PC-9 (cell line): ENCODE measurements around the gene PAPSS1. TPM values are rescaled to one million over a fixed set of nuclear protein-coding genes. Genes with fewer than 3 reads are reported as not detected.

Experiments
- BruUV-seq: library from RNA; stranded (reverse); fragments of 400-500 nt; replicated peaks from 2 replicates; lab custom pipeline; 2021; lab: Mats Ljungman, UMichigan
- CTCF ChIA-PET: fragments of 300-600 bp; sonication (Branson Sonifier 250); formaldehyde crosslinking; loops from one replicate; lab custom pipeline; 2022; ENCODE audit warnings: antibody characterized with exemption; lab: Charles Lee
- POLR2A ChIA-PET: fragments of 300-600 bp; sonication (Branson Sonifier 250); formaldehyde crosslinking; loops from one replicate; lab custom pipeline; 2022; ENCODE audit warnings: antibody characterized with exemption; ENCODE audit not compliant: unreplicated experiment; lab: Charles Lee
- DNase-seq, 2 experiments: peaks; one replicate each; pipeline versions ENCODE4 v3.0.0 to v3.0.0-alpha.2; 2015 to 2022; ENCODE audit warnings: mixed read lengths in 1 of 2
- H2AFZ ChIP-seq: fragments of 200-600 bp; sonication (generic); 2 replicates; pipeline ENCODE4 v1.8.1; 2017; ENCODE audit warnings: antibody characterized with exemption
- H3F3A ChIP-seq: fragments of 200-600 bp; sonication (generic); 2 replicates; pipeline ENCODE4 v1.8.1; 2017; ENCODE audit warnings: antibody characterized with exemption, mild to moderate bottlenecking, low read depth; ENCODE audit not compliant: insufficient read depth
- H3K27ac ChIP-seq: fragments of 200-600 bp; sonication (generic); 2 replicates; pipeline ENCODE4 v1.6.1; 2016; ENCODE audit warnings: mixed run types
- H3K27me3 ChIP-seq: fragments of 200-600 bp; sonication (generic); 2 replicates; pipeline ENCODE4 v1.6.1; 2016; ENCODE audit warnings: low read depth, mixed run types; ENCODE audit not compliant: insufficient read depth
- H3K36me3 ChIP-seq: fragments of 200-600 bp; sonication (generic); 2 replicates; pipeline ENCODE4 v1.6.1; 2016; ENCODE audit warnings: low read depth, mixed run types
- H3K4me1 ChIP-seq: fragments of 200-600 bp; sonication (generic); replicated peaks from 2 replicates; pipeline ENCODE4 v1.6.1; 2016; ENCODE audit warnings: mixed run types; ENCODE audit not compliant: insufficient read depth
- H3K4me2 ChIP-seq: fragments of 200-600 bp; sonication (generic); 2 replicates; pipeline ENCODE4 v1.6.1; 2017; ENCODE audit warnings: mixed run types
- H3K4me3 ChIP-seq: fragments of 200-600 bp; sonication (generic); 2 replicates; pipeline ENCODE4 v1.6.1; 2016; ENCODE audit warnings: mixed run types
- H3K79me2 ChIP-seq: fragments of 200-600 bp; sonication (generic); 2 replicates; pipeline ENCODE4 v1.6.1; 2017; ENCODE audit warnings: low read depth, mixed run types
- H3K9me2 ChIP-seq: fragments of 200-600 bp; sonication (generic); 2 replicates; pipeline ENCODE4 v1.8.1; 2017; ENCODE audit warnings: mild to moderate bottlenecking; ENCODE audit not compliant: insufficient read depth
- H3K9me3 ChIP-seq: fragments of 200-600 bp; sonication (generic); 2 replicates; pipeline ENCODE4 v1.8.1; 2016; ENCODE audit warnings: low read depth; ENCODE audit not compliant: insufficient read depth
- H4K20me1 ChIP-seq: fragments of 200-600 bp; sonication (generic); 2 replicates; pipeline ENCODE4 v1.8.1; 2017; ENCODE audit not compliant: insufficient read depth
- CTCF ChIP-seq: fragments of 200-600 bp; sonication (generic); conservative IDR thresholded peaks from 2 replicates; pipeline ENCODE4 v1.6.1; 2017; ENCODE audit warnings: mixed run types, antibody characterized with exemption, mild to moderate bottlenecking, moderate library complexity
- EZH2 ChIP-seq: fragments of 200-600 bp; sonication (generic); IDR thresholded peaks from 2 replicates; pipeline ENCODE4 v1.8.0; 2017; ENCODE audit warnings: antibody characterized with exemption, low read depth
- intact Hi-C: fragments of 100-400 bp; cut with micrococcal nuclease; formaldehyde crosslinking; loops from one replicate; pipeline ENCODE4 v1.10.0; 2022; ENCODE audit not compliant: unreplicated experiment
- total RNA-seq: library from RNA; stranded (reverse); gene quantifications from 2 replicates; pipeline ENCODE4 v1.2.3, GENCODE V29; 2021

The PAPSS1 gene
- total RNA-seq, 1 experiment from 2014 or later = 18.8 TPM

- H3K4me1 ChIP-seq = peaks cover 22% of the 10 kb centered on the region
- TF ChIP-seq EZH2 (no peak), CTCF (no peak)
- no peaks in the 10 kb centered on the region for H3K36me3 ChIP-seq
- POLR2A ChIA-PET = no interaction called here
- no peak overlapping the region for H3K27ac ChIP-seq
- CTCF ChIA-PET = no interaction called here
- no peak overlapping the region for H3K4me2 ChIP-seq
- H3K9me2 ChIP-seq = no peaks in the 10 kb centered on the region
- intact Hi-C loops = no loop called here
- no peaks in the 10 kb centered on the region for H3K27me3 ChIP-seq
- BruUV-seq = no TSS peak
- no peaks in the 10 kb centered on the region for H4K20me1 ChIP-seq
- no peaks in the 10 kb centered on the region for H3K79me2 ChIP-seq
- H3F3A ChIP-seq = peaks cover 9% of the 10 kb centered on the region; the same call in 1 of the 2 replicates
- no peak for DNase-seq
- H2AFZ ChIP-seq = no peak overlapping the region
- no peaks in the 10 kb centered on the region for H3K9me3 ChIP-seq
- no peak overlapping the region for H3K4me3 ChIP-seq
Observed at GRCh38 chr4:107744532-107744931, 24.5 kb upstream of the PAPSS1 start.

- H3K36me3 ChIP-seq = no peaks in the 10 kb centered on the region
- H3K4me1 ChIP-seq = peaks cover 21% of the 10 kb centered on the region
- no peaks in the 10 kb centered on the region for H4K20me1 ChIP-seq
- H3K27ac ChIP-seq = peak overlapping the region; percentile 39
- H3F3A ChIP-seq = peaks cover 9% of the 10 kb centered on the region; the same call in 1 of the 2 replicates
- no peaks in the 10 kb centered on the region for H3K9me2 ChIP-seq
- H2AFZ ChIP-seq = peak overlapping the region; percentile 74; the same call in 1 of the 2 replicates
- BruUV-seq = no TSS peak
- intact Hi-C loops = no loop called here
- ChIA-PET POLR2A (no interaction called here), CTCF (no interaction called here)
- TF ChIP-seq EZH2 (no peak), CTCF (no peak)
- DNase-seq = no peak
- H3K27me3 ChIP-seq = no peaks in the 10 kb centered on the region
- H3K9me3 ChIP-seq = no peaks in the 10 kb centered on the region
- H3K79me2 ChIP-seq = no peaks in the 10 kb centered on the region
- no peak overlapping the region for H3K4me3 ChIP-seq
- peak overlapping the region; percentile 23; the same call in 1 of the 2 replicates for H3K4me2 ChIP-seq
Observed at GRCh38 chr4:107743532-107743931, 23.5 kb upstream of the PAPSS1 start.

- Histone ChIP-seq H3K9me2 (no peaks in the 10 kb centered on the region), H3F3A (peaks cover 3% of the 10 kb centered on the region; the same call in 1 of the 2 replicates), H4K20me1 (no peaks in the 10 kb centered on the region), H3K4me1 (peaks cover 14% of the 10 kb centered on the region), H3K9me3 (no peaks in the 10 kb centered on the region), H3K27me3 (no peaks in the 10 kb centered on the region), H2AFZ (no peak overlapping the region), H3K36me3 (no peaks in the 10 kb centered on the region), H3K79me2 (no peaks in the 10 kb centered on the region), H3K4me3 (no peak overlapping the region), H3K27ac (no peak overlapping the region), H3K4me2 (no peak overlapping the region)
- ChIA-PET CTCF (no interaction called here), POLR2A (no interaction called here)
- no TSS peak for BruUV-seq
- intact Hi-C loops = no loop called here
- no peak for DNase-seq
- TF ChIP-seq CTCF (no peak), EZH2 (no peak)
Observed at GRCh38 chr4:107742791-107743190, 22.8 kb upstream of the PAPSS1 start.
